ENCODE measurements around the gene CTDP1. TPM values are rescaled to one million over a fixed set of nuclear protein-coding genes. Genes with fewer than 3 reads are reported as not detected.
"Not testable (repeated sequence)": the region's sequence is repeated elsewhere in the genome, so short reads cannot be mapped to it uniquely, and the experiment has no call there.

Gene CTDP1
- total RNA-seq, 1 donor from 2014 or later = 22.8 TPM

DNA sequence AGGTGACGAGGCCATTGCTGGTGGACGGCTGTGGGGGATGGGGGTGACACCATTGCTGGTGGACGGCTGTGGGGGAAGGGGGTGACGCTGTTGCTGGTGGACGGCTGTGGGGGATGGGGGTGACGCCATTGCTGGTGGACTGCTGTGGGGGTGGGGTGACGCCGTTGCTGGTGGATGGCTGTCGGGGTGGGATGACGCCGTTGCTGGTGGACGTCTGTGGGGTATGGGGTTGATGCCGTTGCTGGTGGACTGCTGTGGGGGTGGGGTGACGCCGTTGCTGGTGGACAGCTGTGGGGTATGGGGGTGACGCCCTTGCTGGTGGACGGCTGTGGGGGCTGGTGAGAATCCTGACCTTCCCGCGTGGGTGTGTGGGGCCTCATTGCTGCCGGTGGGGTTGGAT lies 47.1 kb downstream of the CTDP1 start:
- no peaks in the 10 kb centered on the region for H3K4me1 Mint-ChIP-seq
- no peak for DNase-seq (ENCODE audit: low read depth, low spot score)
- H3K36me3 Mint-ChIP-seq (ENCODE audit: low read depth) = peaks cover 53% of the 10 kb centered on the region
- H3K4me3 Mint-ChIP-seq = no peak overlapping the region
- H3K27ac Mint-ChIP-seq (ENCODE audit: unreplicated experiment) = no peak overlapping the region
- TF ChIP-seq, protein P1, sequence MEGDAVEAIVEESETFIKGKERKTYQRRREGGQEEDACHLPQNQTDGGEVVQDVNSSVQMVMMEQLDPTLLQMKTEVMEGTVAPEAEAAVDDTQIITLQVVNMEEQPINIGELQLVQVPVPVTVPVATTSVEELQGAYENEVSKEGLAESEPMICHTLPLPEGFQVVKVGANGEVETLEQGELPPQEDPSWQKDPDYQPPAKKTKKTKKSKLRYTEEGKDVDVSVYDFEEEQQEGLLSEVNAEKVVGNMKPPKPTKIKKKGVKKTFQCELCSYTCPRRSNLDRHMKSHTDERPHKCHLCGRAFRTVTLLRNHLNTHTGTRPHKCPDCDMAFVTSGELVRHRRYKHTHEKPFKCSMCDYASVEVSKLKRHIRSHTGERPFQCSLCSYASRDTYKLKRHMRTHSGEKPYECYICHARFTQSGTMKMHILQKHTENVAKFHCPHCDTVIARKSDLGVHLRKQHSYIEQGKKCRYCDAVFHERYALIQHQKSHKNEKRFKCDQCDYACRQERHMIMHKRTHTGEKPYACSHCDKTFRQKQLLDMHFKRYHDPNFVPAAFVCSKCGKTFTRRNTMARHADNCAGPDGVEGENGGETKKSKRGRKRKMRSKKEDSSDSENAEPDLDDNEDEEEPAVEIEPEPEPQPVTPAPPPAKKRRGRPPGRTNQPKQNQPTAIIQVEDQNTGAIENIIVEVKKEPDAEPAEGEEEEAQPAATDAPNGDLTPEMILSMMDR (conservative IDR thresholded peaks at IDR 0.05) = no peak
- no peaks in the 10 kb centered on the region for H3K9me3 Mint-ChIP-seq
- H3K27me3 Mint-ChIP-seq (ENCODE audit: low read depth) = no peaks in the 10 kb centered on the region

DNA sequence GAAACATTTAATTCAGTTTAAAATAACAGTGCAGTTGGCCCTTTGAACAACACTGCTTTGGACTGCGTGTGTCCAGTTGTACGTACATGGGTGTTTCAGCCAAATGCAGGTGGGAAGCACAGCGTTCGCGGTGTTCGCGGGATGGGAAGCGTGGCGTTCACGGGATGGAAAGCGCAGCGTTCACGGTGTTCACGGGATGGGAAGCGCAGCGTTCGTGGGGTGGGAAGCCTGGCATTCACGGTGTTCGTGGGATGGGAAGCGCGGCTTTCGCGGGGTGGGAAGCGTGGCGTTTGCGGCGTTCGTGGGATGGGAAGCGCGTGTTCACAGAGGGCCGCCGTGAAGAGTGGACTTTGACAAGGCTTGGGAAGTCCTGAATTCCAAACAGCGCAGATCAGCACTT lies 47.6 kb downstream of the CTDP1 start:
- H3K4me1 Mint-ChIP-seq = no peaks in the 10 kb centered on the region
- H3K36me3 Mint-ChIP-seq (ENCODE audit: low read depth) = peaks cover 58% of the 10 kb centered on the region
- no peak overlapping the region for H3K4me3 Mint-ChIP-seq
- H3K27me3 Mint-ChIP-seq (ENCODE audit: low read depth) = no peaks in the 10 kb centered on the region
- H3K27ac Mint-ChIP-seq (ENCODE audit: unreplicated experiment) = peak overlapping the region; percentile 20
- DNase-seq (ENCODE audit: low read depth, low spot score) = no peak
- H3K9me3 Mint-ChIP-seq = no peaks in the 10 kb centered on the region
- TF ChIP-seq, protein P1 (conservative IDR thresholded peaks at IDR 0.05) = no peak

DNA sequence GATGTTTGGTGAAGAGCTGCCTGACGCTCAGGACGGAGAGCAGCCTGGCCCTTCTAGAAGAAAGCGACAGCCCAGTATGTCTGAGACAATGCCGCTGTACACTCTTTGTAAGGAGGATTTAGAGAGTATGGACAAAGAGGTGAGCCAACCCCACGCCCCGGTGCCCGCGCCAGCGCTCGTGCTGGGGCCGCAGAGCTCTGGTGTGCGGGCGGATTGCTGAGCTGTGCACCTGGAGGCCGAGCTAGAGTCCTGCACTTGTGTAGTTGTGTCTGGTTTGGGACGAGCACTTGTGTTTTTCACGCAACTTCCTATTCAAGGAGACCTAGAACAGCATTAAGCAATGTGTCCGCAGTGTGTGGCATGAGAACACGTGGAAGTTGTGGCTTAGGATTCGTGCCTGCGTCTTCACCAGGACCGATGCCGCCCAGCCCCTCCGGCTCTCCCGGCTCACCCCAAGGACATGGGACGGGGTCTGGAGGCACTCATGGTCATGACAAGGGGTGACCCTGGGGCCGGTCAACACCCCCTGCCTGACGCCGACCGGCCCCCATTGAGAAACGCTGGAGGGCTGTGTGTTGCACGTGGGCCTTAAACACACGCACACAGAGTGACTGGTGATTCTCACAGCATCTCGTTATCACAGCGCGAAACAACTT lies 49.5 kb downstream of the CTDP1 start:
- no peaks in the 10 kb centered on the region for H3K9me3 Mint-ChIP-seq
- TF ChIP-seq, protein P1 (conservative IDR thresholded peaks at IDR 0.05) = no peak
- H3K4me1 Mint-ChIP-seq = no peaks in the 10 kb centered on the region
- no peaks in the 10 kb centered on the region for H3K27me3 Mint-ChIP-seq (ENCODE audit: low read depth)
- no peak overlapping the region for H3K27ac Mint-ChIP-seq (ENCODE audit: unreplicated experiment)
- H3K36me3 Mint-ChIP-seq (ENCODE audit: low read depth) = peaks cover 63% of the 10 kb centered on the region
- DNase-seq (ENCODE audit: low read depth, low spot score) = no peak
- H3K4me3 Mint-ChIP-seq = no peak overlapping the region

DNA sequence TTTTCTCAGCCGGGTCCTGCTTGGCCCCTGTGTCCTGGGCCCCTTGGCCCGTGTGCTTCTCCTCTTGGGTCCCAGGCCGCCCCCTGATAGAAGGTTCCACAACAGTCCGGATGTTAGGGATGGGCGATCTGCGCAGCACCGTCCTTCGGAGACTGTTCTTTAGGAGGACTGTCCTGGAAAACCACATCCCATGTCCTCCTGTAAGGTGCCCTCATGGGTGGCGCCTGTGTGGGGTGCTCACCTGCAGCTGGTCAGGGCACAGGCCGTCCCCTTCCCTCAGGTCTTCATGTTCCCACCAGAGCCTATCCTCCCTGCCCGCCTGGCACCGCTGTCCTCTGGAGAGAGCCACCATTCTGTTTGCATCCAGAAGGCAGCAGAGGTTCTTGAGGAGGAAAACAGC lies 50.0 kb downstream of the CTDP1 start:
- no peak for DNase-seq (ENCODE audit: low read depth, low spot score)
- TF ChIP-seq, protein P1 (conservative IDR thresholded peaks at IDR 0.05) = no peak
- Mint-ChIP-seq H3K4me3 (no peak overlapping the region), H3K27ac (ENCODE audit: unreplicated experiment) (no peak overlapping the region), H3K9me3 (no peaks in the 10 kb centered on the region), H3K4me1 (no peaks in the 10 kb centered on the region), H3K36me3 (ENCODE audit: low read depth) (peaks cover 61% of the 10 kb centered on the region), H3K27me3 (ENCODE audit: low read depth) (no peaks in the 10 kb centered on the region)

DNA sequence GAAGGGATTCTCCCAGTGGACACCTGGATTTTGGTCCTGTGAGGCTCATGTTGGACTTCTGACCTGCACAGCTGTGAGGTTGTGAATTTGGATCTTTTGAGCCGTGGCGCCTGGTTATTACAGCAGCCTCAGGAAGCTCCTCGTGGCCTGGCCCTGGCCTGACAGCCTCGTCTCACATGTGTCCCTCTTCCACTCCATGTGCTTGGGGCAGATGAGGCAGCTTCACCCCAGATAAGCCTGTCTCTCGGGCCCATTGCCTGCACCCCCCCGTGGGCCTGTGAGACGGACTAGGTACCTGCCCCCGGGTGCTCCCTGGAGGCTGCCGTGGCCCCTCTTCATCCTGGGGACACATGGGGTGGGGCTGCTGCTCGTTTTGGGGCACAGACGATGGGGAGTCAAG lies 51.2 kb downstream of the CTDP1 start:
- no peak overlapping the region for H3K4me3 Mint-ChIP-seq
- no peaks in the 10 kb centered on the region for H3K9me3 Mint-ChIP-seq
- TF ChIP-seq, protein P1 (conservative IDR thresholded peaks at IDR 0.05) = no peak
- H3K27me3 Mint-ChIP-seq (ENCODE audit: low read depth) = no peaks in the 10 kb centered on the region
- DNase-seq (ENCODE audit: low read depth, low spot score) = no peak
- H3K27ac Mint-ChIP-seq (ENCODE audit: unreplicated experiment) = no peak overlapping the region
- peaks cover 57% of the 10 kb centered on the region for H3K36me3 Mint-ChIP-seq (ENCODE audit: low read depth)
- H3K4me1 Mint-ChIP-seq = no peaks in the 10 kb centered on the region

DNA sequence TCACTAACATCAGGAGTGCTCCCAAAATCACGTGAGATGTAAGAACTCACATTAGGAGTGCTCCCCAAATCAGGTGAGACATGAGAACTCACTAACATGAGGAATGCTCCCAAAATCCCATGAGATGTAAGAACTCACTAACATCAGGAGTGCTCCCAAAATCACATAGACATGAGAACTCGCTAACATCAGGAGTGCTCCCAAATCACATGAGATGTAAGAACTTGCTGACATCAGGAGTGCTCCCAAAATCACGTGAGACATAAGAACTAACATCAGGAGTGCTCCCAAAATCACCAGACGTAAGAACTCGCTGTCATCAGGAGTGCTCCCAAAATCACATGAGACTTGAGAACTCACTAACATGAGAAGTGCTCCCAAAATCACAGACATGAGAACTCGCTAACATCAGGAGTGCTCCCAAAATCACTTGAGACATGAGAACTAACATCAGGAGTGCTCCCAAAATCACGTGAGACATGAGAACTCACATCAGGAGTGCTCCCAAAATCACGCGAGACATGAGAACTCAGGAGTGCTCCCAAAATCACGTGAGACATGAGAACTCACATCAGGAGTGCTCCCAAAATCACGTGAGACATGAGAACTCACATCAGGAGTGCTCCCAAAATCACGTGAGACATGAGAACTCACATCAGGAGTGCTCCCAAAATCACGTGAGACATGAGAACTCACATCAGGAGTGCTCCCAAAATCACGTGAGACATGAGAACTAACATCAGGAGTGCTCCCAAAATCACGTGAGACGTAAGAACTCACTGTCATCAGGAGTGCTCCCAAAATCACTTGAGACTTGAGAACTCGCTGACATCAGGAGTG lies 52.5 kb downstream of the CTDP1 start:
- peaks cover 52% of the 10 kb centered on the region for H3K36me3 Mint-ChIP-seq (ENCODE audit: low read depth)
- not testable (repeated sequence) for H3K27ac Mint-ChIP-seq (ENCODE audit: unreplicated experiment); H3K4me3 Mint-ChIP-seq; H3K4me1 Mint-ChIP-seq; H3K27me3 Mint-ChIP-seq (ENCODE audit: low read depth); DNase-seq (ENCODE audit: low read depth, low spot score); H3K9me3 Mint-ChIP-seq
